CD4-positive, alpha-beta T cell (primary cell): Measurements from ENCODE around the gene ROR1. TPM values are rescaled to one million over a fixed set of nuclear protein-coding genes. Genes with fewer than 3 reads are reported as not detected.

Source experiments
- ATAC-seq: fragments of 200-7000 bp; cut with Tn5 transposase; one replicate; pipeline ENCODE4 v1.10.0; 2022; ENCODE audit warnings: mild to moderate bottlenecking; ENCODE audit not compliant: poor library complexity
- CTCF ChIA-PET: fragments of 350-600 bp; sonication (Branson Sonifier 250); formaldehyde crosslinking; loops from one replicate; lab custom pipeline; 2021; ENCODE audit warnings: antibody characterized with exemption, inconsistent platforms; lab: Charles Lee
- POLR2A ChIA-PET: fragments of 350-600 bp; sonication (Branson Sonifier 250); formaldehyde crosslinking; loops from one replicate; lab custom pipeline; 2021; ENCODE audit warnings: antibody characterized with exemption, inconsistent platforms; lab: Charles Lee
- DNase-seq, 14 experiments: peaks; one replicate each; pipeline ENCODE4 v3.0.0-alpha.2; 2013 to 2020; ENCODE audit warnings: mixed read lengths in 2 of 14
- H3K27ac ChIP-seq, 2 donors: one replicate each; pipeline versions ENCODE4 v1.5.1 to v1.7.0; 2013; ENCODE audit warnings: low read length in 2 of 2, low read depth in 1 of 2, mild to moderate bottlenecking in 1 of 2
- H3K27me3 ChIP-seq, 2 experiments: 1 replicate in 1 of 2; 2 replicates in 1 of 2; pipeline versions ENCODE4 v1.6.1 to v1.7.0; 2013; ENCODE audit warnings: low read length in 2 of 2, control low read depth in 1 of 2, mild to moderate bottlenecking in 1 of 2, moderate library complexity in 1 of 2; ENCODE audit not compliant: insufficient read depth in 2 of 2, control insufficient read depth in 1 of 2
- H3K36me3 ChIP-seq: one replicate; pipeline ENCODE4 v1.6.1; 2013; ENCODE audit warnings: low read length, control low read depth; ENCODE audit not compliant: insufficient read depth
- H3K4me1 ChIP-seq: one replicate; pipeline ENCODE4 v1.6.1; 2013; ENCODE audit warnings: low read length, control low read depth; ENCODE audit not compliant: insufficient read depth
- H3K4me3 ChIP-seq: one replicate; pipeline ENCODE4 v1.5.1; 2013; ENCODE audit warnings: mild to moderate bottlenecking, low read length, moderate library complexity
- H3K9me3 ChIP-seq, 2 experiments: 1 replicate in 1 of 2; 2 replicates in 1 of 2; pipeline versions ENCODE4 v1.6.1 to v1.7.0; 2013; ENCODE audit warnings: low read length in 2 of 2, mild to moderate bottlenecking in 2 of 2, control low read depth in 1 of 2, moderate library complexity in 1 of 2; ENCODE audit not compliant: control insufficient read depth in 1 of 2, insufficient read depth in 1 of 2
- H3K27ac Mint-ChIP-seq: one replicate; pipeline ENCODE4 v1.8.0; 2020; ENCODE audit warnings: mixed read lengths
- H3K27me3 Mint-ChIP-seq: one replicate; pipeline ENCODE4 v1.8.0; 2021; ENCODE audit warnings: mixed read lengths
- H3K36me3 Mint-ChIP-seq: one replicate; pipeline ENCODE4 v1.8.0; 2021; ENCODE audit warnings: low read depth, mixed read lengths
- H3K4me1 Mint-ChIP-seq: one replicate; pipeline ENCODE4 v1.8.0; 2021; ENCODE audit warnings: low read depth, mixed read lengths
- H3K4me3 Mint-ChIP-seq: one replicate; pipeline ENCODE4 v1.8.0; 2020; ENCODE audit warnings: mild to moderate bottlenecking, mixed read lengths
- H3K9me3 Mint-ChIP-seq: one replicate; pipeline ENCODE4 v1.8.0; 2020; ENCODE audit warnings: mixed read lengths
- CTCF ChIP-seq: fragments of 200-600 bp; IDR thresholded peaks from one replicate; pipeline ENCODE4 v1.8.0; 2022; ENCODE audit warnings: antibody characterized with exemption, mild to moderate bottlenecking
- intact Hi-C, 2 experiments: fragments of 100-400 bp; cut with DNase I in 1 of 2; cut with micrococcal nuclease in 1 of 2; formaldehyde crosslinking; loops; one replicate each; pipeline versions ENCODE4 v1.15.1 to v1.9.0; 2023 to 2025; cut with DNase I, micrococcal nuclease
- total RNA-seq, 174 experiments: library from RNA in 2 of 174; stranded (reverse) in 2 of 174; gene quantifications; one replicate each; pipeline ENCODE4 v1.2.3 and lab custom pipeline; 2021 to 2026

Gene ROR1
- total RNA-seq, 2 experiments from 2014 or later = not detected

- DNase-seq (no peak), ATAC-seq (no peak)
- Histone ChIP-seq H3K9me3 (no peaks in the 10 kb centered on the region), H3K4me3 (no peak overlapping the region), H3K36me3 (no peaks in the 10 kb centered on the region), H3K27me3 (peaks cover 0 to 3% of the 10 kb centered on the region in 2 experiments), H3K4me1 (no peaks in the 10 kb centered on the region), H3K27ac (no peak overlapping the region)
- Mint-ChIP-seq H3K4me3 (no peak overlapping the region), H3K36me3 (no peaks in the 10 kb centered on the region), H3K27me3 (peaks cover 3% of the 10 kb centered on the region), H3K9me3 (no peaks in the 10 kb centered on the region), H3K4me1 (no peaks in the 10 kb centered on the region), H3K27ac (no peak overlapping the region)
- TF ChIP-seq CTCF = no peak
- CTCF ChIA-PET = no interaction called here
- POLR2A ChIA-PET = no interaction called here
- intact Hi-C loops = no loop called here
These were observed 115.2 kb downstream of the ROR1 start for GRCh38 chr1:63888984-63889383.

- H3K27ac ChIP-seq = no peak overlapping the region
- no peak for TF ChIP-seq CTCF
- H3K4me3 Mint-ChIP-seq = no peak overlapping the region
- H3K9me3 ChIP-seq = no peaks in the 10 kb centered on the region
- H3K4me1 ChIP-seq = no peaks in the 10 kb centered on the region
- no peak overlapping the region for H3K27ac Mint-ChIP-seq
- peaks cover 3% of the 10 kb centered on the region for H3K27me3 Mint-ChIP-seq
- peaks cover 0 to 3% of the 10 kb centered on the region in 2 experiments for H3K27me3 ChIP-seq
- CTCF ChIA-PET = no interaction called here
- H3K36me3 Mint-ChIP-seq = no peaks in the 10 kb centered on the region
- no peaks in the 10 kb centered on the region for H3K36me3 ChIP-seq
- POLR2A ChIA-PET = no interaction called here
- no peaks in the 10 kb centered on the region for H3K4me1 Mint-ChIP-seq
- ATAC-seq (no peak), DNase-seq (no peak)
- intact Hi-C loops = no loop called here
- no peaks in the 10 kb centered on the region for H3K9me3 Mint-ChIP-seq
- H3K4me3 ChIP-seq = no peak overlapping the region
These were observed 116.7 kb downstream of the ROR1 start for GRCh38 chr1:63890468-63890867.

GRCh38 chr1:63891060-63891690 is 117.4 kb downstream of the ROR1 start:
- no peaks in the 10 kb centered on the region for H3K4me1 Mint-ChIP-seq
- no peak overlapping the region for H3K27ac Mint-ChIP-seq
- Histone ChIP-seq H3K4me3 (no peak overlapping the region), H3K27me3 (peaks cover 0 to 3% of the 10 kb centered on the region in 2 experiments), H3K9me3 (no peaks in the 10 kb centered on the region), H3K4me1 (no peaks in the 10 kb centered on the region), H3K27ac (no peak overlapping the region), H3K36me3 (no peaks in the 10 kb centered on the region)
- no peak for ATAC-seq
- H3K9me3 Mint-ChIP-seq = no peaks in the 10 kb centered on the region
- H3K4me3 Mint-ChIP-seq = no peak overlapping the region
- no peaks in the 10 kb centered on the region for H3K36me3 Mint-ChIP-seq
- intact Hi-C loops = no loop called here
- H3K27me3 Mint-ChIP-seq = peaks cover 3% of the 10 kb centered on the region
- DNase-seq = no peak
- TF ChIP-seq CTCF = no peak
- CTCF ChIA-PET = no interaction called here
- POLR2A ChIA-PET = no interaction called here
